NB4 (cell line): Measurements from ENCODE around the gene SLCO2A1.

ENCODE experiments used
- MYC ChIP-seq: IDR thresholded peaks from 2 replicates; pipeline ENCODE4 v1.6.1; 2011; ENCODE audit warnings: low read depth, low read length
- POLR2A ChIP-seq: IDR thresholded peaks from 2 replicates; pipeline ENCODE4 v1.6.1; 2011; ENCODE audit warnings: mild to moderate bottlenecking; ENCODE audit not compliant: insufficient read length; ENCODE audit errors: extremely low read depth
- TF ChIP-seq, protein P1 (sequence below): IDR thresholded peaks from one replicate; pipeline ENCODE4 v1.5.1; 2012; ENCODE audit warnings: low read depth, low read length
- TF ChIP-seq, protein P2 (sequence below): IDR thresholded peaks from 2 replicates; pipeline ENCODE4 v1.6.1; 2011; ENCODE audit warnings: low read depth, low read length

DNA sequence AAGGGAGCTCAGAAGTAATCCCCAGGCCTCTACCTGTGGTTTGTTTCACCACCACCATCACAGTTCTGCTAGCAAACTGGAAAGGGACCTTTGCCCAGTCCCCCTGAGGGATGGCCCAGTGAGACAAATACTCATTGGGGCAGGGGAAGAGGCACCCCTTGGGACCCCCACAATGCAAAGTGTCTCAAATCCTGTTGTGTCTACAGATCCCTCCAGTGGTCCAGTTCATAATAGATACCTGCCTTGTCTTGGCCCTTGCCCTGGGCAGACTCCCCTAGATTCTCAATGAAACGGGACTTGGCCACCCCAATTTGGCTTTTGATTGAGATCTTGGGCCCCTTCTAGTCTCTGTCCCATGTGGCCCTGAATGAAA is 90.3 kb downstream of the SLCO2A1 start:
- TF ChIP-seq, protein P1, sequence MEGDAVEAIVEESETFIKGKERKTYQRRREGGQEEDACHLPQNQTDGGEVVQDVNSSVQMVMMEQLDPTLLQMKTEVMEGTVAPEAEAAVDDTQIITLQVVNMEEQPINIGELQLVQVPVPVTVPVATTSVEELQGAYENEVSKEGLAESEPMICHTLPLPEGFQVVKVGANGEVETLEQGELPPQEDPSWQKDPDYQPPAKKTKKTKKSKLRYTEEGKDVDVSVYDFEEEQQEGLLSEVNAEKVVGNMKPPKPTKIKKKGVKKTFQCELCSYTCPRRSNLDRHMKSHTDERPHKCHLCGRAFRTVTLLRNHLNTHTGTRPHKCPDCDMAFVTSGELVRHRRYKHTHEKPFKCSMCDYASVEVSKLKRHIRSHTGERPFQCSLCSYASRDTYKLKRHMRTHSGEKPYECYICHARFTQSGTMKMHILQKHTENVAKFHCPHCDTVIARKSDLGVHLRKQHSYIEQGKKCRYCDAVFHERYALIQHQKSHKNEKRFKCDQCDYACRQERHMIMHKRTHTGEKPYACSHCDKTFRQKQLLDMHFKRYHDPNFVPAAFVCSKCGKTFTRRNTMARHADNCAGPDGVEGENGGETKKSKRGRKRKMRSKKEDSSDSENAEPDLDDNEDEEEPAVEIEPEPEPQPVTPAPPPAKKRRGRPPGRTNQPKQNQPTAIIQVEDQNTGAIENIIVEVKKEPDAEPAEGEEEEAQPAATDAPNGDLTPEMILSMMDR: no peak
- TF ChIP-seq POLR2A (no peak), MYC (no peak)
- TF ChIP-seq, protein P2, sequence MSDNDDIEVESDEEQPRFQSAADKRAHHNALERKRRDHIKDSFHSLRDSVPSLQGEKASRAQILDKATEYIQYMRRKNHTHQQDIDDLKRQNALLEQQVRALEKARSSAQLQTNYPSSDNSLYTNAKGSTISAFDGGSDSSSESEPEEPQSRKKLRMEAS: no peak
